Fibroblast of skin of left quadriceps (primary cell): ENCODE data around the gene C3orf18.

Experiments used
- DNase-seq, 2 experiments: peaks; one replicate each; pipeline ENCODE4 v3.0.0-alpha.2; 2013; ENCODE audit warnings: low read depth in 2 of 2

C3orf18 gene

GRCh38 chr3:50603261-50604109 lies 35.9 kb upstream of the C3orf18 start:
- DNase-seq, result no peak

DNA sequence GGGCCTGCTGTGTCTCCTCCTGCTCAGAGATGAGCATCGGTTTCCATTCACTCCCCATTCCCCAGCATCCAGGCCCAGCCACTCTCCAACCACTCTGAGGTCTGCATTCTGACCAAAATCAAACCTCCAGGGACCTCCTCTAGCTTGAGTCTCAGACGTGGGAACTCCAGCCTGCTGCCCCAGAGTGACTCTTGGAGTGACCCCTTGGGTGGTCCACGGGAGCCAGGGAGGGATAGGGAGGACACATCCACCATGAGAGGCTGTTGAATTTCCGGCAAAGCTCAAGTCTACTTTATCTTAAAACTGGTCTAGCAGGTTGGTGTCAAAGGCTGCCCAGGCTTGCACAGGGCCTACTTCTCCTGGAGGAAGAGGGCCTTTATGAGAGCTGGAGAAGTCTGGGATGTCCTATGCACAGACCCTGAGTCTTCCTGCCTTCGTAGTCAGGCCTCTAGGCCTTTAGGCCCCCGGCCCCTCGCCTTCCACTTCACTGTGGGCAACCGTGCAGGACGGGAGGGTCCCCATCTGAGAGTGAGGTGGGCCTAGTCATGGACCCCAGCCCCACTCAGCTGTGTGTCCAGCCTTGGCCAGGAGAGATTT lies 35.1 kb upstream of the C3orf18 start:
- no peak for DNase-seq

GRCh38 chr3:50600841-50601591 lies 33.5 kb upstream of the C3orf18 start:
- DNase-seq, result peak; percentile 94

DNA sequence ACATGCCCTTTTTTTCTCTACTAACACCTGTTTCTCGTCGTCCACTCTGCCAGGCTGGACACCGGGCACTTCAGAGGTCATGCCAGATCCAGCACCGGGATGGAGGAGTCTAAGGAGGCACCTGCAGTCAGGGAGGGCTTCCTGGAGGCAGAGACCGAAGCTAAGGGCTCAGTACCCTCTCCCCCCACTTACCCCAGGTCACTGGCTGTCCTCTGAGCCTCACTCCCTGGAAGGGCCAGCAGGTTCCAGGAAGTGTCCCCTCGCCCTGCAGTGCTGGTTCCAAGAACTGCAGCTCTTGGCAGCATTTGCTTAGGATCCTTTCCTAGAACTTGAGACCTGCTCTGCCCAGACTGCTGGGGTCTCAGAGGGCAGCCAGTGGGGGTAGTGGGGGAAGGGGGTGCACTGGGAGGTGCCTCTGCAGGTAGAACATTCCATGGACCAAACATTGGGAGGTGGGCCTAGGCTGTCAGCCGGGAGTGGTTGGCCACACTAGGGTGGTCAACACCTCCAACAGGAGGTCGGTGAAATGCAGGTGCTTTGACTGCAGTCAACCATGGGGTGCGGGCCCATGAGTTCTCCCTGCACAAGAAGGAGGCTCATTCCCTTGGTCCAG lies 32.7 kb upstream of the C3orf18 start:
- no peak for DNase-seq

DNA sequence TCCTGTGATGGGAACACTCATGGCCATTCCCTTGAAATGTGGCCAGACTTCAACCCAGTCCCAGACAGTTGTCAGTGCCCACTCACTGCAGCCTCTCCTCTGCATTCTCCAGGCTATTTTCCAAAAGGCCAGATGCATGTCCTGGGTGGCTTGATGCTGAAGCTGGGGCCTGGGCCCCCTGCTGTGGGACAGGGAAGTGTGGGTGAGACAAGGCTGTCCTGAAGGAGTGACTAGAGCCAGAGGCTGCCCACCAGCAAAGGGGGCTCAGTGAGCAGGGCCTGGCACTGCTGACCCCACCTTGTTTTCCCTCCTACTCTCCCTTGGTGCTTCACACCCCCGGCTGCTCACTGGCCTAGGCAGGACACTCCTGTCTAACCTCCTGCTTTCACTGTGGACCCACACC lies 32.2 kb upstream of the C3orf18 start:
- DNase-seq, result no peak

GRCh38 chr3:50599115-50599715 lies 31.7 kb upstream of the C3orf18 start:
- no peak for DNase-seq

DNA sequence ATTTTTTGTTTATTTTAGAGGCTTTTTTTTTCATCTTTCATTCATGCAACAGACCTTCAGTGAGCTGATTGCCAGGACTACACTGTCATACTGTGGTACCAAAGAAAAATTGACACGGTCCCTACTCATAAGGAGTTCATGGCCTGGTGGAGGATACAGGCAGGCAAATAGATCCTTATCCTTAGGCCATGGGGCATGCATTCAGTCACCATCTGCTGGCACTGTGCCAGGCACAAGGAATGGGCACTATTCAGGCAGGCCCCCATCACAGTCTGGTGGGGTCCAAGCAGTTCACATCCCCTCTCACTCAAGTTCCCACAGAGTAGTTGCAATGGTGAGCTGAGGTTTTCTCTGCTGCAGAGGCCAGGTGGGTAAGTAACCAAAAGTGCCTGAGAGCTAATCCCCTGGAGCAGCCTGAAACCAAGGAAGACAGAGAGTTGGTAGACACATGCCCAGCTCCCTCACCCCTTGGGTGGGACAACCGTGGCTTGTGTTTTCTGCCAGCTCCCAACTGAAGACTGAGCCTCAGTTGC lies 26.8 kb upstream of the C3orf18 start:
- DNase-seq, result no peak

DNA sequence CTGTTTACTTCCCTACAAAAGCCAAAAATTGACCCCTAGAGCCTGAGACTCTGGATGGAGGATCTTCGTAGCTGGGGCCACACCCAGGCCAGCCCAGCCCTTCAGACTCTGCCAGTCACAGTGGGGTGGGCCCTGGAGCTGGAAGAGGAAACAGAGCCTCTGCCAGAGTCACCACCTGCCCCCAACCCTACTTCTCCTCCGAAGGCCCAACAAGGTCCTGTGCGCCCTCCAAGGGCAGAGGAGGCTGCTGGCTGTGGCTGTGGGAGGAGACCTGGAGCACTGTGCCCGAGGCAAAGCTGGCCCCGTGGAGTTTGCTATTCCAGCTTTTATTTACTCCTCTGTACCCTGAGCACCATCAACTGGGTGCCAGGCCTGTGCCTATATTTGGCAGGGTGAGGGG lies 25.0 kb upstream of the C3orf18 start:
- no peak for DNase-seq

DNA sequence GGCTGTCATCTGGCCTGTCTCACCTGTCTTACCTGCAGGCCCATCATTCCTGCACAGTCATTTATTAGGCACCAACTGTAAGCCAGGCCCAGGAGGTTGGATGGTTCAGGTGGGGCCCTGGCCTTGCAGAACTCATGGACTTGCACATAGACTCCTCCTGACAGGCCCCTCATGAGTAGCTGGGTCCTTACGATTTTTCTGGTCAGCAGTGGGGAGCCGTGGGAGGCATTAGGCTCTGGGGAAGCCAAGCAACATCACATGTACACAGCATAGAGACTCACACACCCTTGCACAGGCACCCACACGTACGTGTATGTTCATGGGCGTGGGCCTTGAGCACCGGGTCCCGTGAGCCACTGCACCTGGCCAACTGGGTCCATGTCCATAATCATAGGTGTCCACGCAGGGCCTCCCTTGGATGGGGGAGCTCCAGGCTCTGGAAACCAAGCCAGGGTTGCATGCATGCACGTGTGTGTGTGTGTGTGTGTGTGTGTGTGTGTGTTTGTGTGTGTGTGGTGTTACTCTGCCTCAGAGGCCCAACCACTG lies 23.7 kb upstream of the C3orf18 start:
- no peak for DNase-seq

DNA sequence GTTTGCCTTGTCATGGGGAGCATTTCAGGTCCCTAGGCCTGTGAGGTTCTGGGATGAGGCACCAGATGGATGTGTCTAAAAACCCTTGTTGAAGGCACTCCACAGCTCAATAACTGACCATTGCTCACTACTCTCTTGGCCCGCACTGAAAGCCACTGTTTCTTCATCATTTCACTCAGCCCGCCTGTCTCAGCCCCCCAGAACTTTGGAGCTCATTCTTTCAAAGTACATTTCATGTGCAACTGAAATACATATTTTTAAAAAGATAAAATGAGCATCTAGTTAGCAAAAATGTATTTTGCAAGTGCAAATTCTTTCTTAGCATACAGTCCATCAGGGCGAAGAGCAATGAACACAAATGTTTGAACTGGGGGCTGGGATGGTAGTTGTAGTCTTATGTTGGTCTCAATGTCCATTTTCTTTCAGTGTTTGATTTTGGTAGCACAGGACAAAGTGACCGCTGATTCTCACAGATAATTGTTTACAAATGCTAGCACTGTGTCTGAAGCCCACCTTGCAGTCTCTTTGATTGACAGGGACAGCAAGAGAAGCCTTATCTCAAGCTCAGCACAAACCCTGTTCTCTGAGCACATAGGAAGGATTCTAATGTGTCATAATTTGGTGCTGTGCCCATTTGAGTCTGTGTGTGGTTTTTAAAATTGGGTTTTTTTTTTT lies 21.3 kb upstream of the C3orf18 start:
- DNase-seq, result no peak

DNA sequence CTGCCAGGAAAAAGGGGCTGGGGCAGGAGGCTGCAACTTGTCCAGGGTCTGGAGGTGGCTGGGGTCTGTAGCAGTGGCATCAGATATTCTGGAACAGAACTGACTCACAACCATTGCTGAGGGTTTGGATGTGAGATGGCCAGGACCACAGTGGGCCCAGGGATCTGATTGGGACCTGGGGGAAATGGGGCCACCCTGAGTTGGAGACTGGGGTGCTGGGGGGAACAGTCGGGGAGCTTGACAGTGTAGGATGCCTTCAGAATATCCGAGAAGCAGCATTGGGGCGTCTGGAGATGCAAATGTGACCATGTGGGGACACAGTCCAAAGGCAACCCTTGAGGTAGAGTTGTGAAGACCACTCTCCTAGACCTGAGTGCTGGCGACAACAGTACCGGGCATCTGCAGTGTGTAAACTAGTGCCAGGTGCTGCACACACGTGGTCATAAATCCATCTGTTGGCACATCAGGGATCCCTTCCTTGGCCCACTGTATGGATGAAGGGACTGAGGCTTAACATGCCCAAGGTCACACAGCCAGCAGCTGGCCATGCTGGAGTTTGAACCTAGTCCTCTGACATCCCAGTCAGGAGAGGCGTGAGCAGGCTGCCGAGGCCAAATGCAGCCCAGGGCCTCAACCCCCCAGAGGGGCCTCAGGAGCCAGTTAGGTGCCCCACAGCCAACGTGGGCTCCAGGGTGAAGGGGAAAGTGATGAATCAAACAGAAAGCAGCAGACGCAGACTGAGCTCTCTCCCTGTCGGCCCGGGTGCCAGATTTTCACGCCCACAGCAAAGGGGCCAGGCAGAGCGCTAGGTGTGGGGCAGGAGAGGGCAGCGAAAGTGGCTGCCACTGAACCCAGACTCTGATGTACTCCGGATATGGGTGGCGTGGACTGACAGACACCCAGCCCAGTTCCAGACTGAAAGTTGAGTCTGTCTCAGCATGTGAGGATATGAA lies 20.5 kb upstream of the C3orf18 start:
- no peak for DNase-seq

GRCh38 chr3:50587373-50587772 lies 19.8 kb upstream of the C3orf18 start:
- DNase-seq, result no peak

DNA sequence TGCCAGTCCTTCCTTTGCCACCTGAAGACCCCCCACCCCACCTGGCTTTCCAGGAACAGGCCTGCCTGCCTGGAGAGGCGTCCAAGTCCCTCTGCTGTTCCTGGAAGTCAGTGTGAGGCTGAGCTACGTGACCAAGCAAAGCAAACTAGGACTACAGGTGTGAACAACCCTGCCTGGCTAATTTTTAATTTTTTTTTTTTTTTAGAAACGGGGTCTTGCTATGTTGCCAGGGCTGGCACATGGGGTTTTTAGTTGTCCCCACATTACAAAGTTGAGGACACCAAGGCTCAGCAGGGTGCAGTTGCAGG lies 19.2 kb upstream of the C3orf18 start:
- DNase-seq, result no peak

- DNase-seq, result no peak
Measured at GRCh38 chr3:50585919-50586762, 18.6 kb upstream of the C3orf18 start.

DNA sequence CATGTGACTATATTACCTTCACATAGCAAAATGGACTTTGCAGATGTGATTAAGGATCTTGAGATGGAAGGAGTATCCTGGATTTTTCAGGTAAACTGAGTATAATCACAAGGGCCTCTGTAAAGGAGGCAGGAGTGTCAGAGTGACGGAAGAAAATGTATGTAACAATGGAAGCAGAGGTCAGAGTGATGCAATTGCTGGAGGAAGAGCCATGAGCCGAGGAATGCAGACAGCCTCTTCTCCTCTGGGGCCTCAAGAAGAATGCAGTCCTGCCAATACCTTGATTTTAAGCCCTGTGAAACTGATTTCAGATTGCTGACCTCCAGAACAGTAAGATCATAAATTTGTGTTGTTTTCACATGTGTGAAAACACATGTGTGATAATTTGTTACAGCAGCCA lies 16.8 kb upstream of the C3orf18 start:
- no peak for DNase-seq

GRCh38 chr3:50583897-50584296 lies 16.4 kb upstream of the C3orf18 start:
- no peak for DNase-seq

DNA sequence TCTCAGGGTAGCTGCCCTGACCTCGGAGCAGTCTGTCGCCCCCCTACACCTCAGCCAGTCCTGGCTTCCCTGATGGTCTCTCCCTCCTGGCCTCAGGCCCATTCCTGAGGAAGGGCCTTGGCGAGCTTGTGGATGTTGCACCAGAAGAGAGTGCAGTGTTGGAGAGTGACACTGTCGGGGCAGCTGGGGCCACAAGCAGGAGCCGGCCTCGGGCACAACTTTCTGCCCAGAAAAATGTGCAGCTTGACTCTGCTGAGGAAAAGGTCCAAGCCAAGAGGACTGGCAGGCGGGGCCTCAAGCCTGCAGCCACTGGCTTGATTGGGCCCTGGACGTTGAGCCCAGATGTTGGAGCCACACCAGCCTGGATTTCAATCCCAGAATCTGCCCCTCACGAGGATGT lies 14.5 kb upstream of the C3orf18 start:
- no peak for DNase-seq

- no peak for DNase-seq
Measured at GRCh38 chr3:50581459-50581842, 13.9 kb upstream of the C3orf18 start.
